GM12875 (cell line): ENCODE data around the gene MEIOC.
"Not testable (repeated sequence)": the region's sequence is repeated elsewhere in the genome, so short reads cannot be mapped to it uniquely, and the experiment has no call there.

Source experiments
- H3K4me3 ChIP-seq: one replicate; pipeline ENCODE4 v1.5.1; 2011; ENCODE audit warnings: low read depth, low read length, control low read depth
- CTCF ChIP-seq: IDR thresholded peaks from 2 replicates; pipeline ENCODE4 v1.5.1; 2011; ENCODE audit warnings: low read depth, mild to moderate bottlenecking, control low read depth, inconsistent platforms, low read length, moderate library complexity, borderline replicate concordance; ENCODE audit not compliant: insufficient read depth

MEIOC gene

DNA sequence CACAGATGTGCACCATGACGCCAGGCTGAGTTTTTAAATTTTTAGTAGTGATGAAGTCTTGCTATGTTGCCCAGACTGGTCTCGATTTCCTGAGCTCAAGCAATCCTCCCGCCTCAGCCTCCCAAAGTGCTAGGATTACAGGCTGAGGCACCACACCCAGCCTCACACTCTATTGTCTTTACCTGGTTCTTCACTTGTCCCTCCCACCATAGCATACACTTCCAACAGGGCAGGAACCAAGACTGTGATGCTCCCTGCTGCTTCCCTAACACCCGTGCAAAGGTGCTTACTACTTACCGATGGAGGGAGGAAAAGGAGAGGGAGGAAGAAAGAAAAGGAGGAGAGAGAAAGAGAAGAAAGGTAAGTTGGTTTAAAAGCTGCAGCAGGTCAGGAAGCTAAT lies 41.4 kb upstream of the MEIOC start:
- TF ChIP-seq CTCF, result no peak
- no peak overlapping the region for H3K4me3 ChIP-seq

DNA sequence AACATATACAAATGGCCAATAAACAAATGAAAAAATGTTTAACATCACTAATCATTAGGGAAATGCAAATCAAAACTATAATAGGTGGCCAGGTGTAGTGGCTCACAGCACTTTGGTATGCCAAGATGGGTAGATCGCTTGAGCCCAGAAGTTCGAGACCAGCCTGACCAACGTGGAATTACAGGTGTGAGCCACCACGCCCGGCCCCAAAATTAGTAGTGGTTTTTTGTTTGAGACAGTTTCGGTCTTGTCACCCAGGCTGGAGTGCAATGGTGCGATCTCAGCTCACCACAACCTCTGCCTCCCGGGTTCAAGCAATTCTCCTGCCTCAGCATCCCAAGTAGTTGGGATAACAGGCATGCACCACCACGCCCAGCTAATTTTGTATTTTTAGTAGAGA lies 37.6 kb upstream of the MEIOC start:
- H3K4me3 ChIP-seq, result not testable (repeated sequence)

- no peak overlapping the region for H3K4me3 ChIP-seq
- no peak for TF ChIP-seq CTCF
These were observed 33.1 kb upstream of the MEIOC start for GRCh38 chr17:44623070-44623725.

DNA sequence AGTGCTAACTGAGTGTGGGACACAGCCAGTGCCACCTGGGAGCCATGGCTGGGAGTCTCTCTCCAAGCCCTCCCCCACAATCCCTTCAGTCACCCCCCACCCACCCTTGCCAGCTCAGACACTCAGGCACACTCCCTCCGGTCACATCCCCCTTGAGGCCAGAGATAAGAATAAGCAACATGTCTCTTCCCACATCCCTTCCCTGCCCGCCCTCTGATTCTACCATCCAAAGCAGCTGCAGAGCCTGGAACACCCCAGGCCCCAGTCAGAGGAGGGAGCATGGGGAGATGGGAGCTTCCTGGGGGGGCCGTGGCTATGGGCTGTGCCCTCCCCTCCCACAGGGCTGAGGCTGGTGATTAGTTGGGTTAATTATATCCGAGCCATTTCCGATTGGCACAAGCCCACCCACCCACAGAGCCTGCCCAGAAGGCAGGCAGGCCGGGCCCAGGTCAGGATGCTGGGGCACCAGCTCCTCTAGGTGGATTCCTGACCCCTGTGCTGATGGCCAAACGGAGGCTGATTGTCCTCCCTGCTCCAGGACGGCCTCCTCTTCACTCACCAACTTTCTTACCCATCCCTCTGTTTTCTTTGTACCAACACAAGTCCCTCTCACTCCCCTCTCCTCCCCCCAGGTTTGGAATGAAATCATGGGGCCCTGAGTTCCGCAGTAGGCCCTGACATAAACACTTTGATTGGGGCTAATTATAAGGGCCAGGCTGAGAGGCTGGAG lies 28.6 kb upstream of the MEIOC start:
- H3K4me3 ChIP-seq, result no peak overlapping the region
- no peak for TF ChIP-seq CTCF

DNA sequence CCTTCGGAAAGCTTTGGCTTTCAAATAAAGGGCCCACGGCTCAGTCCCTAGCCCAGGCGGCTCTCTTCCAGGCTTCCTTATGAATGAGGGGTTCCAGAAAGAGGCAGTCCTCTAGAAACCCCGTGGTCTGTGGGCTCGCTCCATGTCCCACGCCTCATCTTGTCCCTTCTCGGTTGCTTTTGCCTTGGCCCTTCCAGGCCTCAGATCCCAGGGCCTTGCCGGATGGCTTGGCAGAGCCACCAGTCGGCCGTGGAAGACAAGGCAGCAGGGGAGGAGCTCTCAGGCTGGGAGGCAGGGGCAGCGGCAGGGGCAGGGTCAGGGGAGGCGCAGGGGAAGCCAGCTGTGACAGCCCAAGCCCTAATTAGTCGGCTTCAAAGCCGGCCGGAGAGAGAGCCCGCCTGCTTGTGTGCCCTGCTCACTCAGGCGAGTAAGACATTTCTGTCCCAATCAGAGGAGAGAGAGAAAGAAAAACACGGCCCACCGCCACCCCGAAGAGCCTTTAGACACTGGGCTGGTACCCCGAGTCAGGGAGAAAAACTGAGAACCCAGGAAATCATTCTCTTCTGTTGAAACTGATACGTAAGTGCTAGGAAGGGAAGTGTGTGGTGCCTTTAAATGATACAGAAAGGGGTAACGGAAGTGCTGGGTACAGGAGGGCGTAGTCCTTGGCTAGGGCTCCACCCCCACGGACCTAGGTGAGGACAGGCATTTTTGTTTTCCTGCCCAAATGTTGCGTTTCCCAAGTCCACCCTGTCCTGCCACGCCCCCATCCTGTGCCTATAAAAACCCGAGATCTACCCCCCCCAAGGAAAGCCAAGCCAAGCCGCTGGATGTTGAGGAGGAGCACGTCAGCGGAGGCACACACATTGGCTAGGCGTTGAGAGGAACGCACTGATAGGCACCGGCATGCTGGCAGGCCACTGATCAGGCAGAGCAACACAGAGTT lies 27.8 kb upstream of the MEIOC start:
- H3K4me3 ChIP-seq, result no peak overlapping the region
- TF ChIP-seq CTCF, result no peak

GRCh38 chr17:44629314-44629713 lies 27.0 kb upstream of the MEIOC start:
- H3K4me3 ChIP-seq, result no peak overlapping the region

More at GRCh38 chr17:44629314-44629713, 27.0 kb upstream of the MEIOC start:
- no peak for TF ChIP-seq CTCF
